OCI-LY3 (cell line): Measurements from ENCODE around the gene TRIM66.

Experiments
- H2AFZ ChIP-seq: fragments of 200-600, 300-600 bp; shearing (Covaris generic); 2 replicates; pipeline ENCODE4 v1.6.0; 2014; ENCODE audit warnings: antibody characterized with exemption, low read depth, low read length
- H3K27ac ChIP-seq: fragments of 200-600, 300-600 bp; sonication (generic); 2 replicates; pipeline ENCODE4 v1.5.1; 2014; ENCODE audit warnings: mild to moderate bottlenecking, low read length, moderate library complexity, mixed read lengths
- H3K27me3 ChIP-seq: fragments of 200-600, 300-600 bp; sonication (generic); 2 replicates; pipeline ENCODE4 v1.6.1; 2014; ENCODE audit warnings: low read depth, low read length, mixed read lengths
- H3K36me3 ChIP-seq: fragments of 200-600, 300-600 bp; sonication (generic); replicated peaks from 2 replicates; pipeline ENCODE3; 2014; ENCODE audit warnings: low read depth, low read length, mixed read lengths
- H3K4me1 ChIP-seq: fragments of 300-600, 200-600 bp; sonication (generic); 2 replicates; pipeline ENCODE4 v1.6.1; 2014; ENCODE audit warnings: low read length, mixed read lengths
- H3K4me2 ChIP-seq: fragments of 200-600, 300-600 bp; sonication (generic); 2 replicates; pipeline ENCODE4 v1.6.1; 2014; ENCODE audit warnings: low read length, mixed read lengths
- H3K4me3 ChIP-seq: fragments of 300-600, 200-600 bp; sonication (generic); 2 replicates; pipeline ENCODE4 v1.5.1; 2014; ENCODE audit warnings: antibody characterized with exemption, mild to moderate bottlenecking, low read length, moderate library complexity
- H3K79me2 ChIP-seq: fragments of 300-600, 200-600 bp; shearing (Covaris generic); 2 replicates; pipeline ENCODE4 v1.6.1; 2014; ENCODE audit warnings: mild to moderate bottlenecking, low read length, mixed read lengths
- H3K9ac ChIP-seq: fragments of 300-600, 200-600 bp; shearing (Covaris generic); 2 replicates; pipeline ENCODE4 v1.6.0; 2014; ENCODE audit warnings: mild to moderate bottlenecking, low read length, moderate library complexity
- H3K9me3 ChIP-seq: fragments of 200-600, 300-600 bp; shearing (Covaris generic); 2 replicates; pipeline ENCODE4 v1.6.1; 2014; ENCODE audit warnings: low read length, mixed read lengths; ENCODE audit not compliant: insufficient read depth
- H4K20me1 ChIP-seq: fragments of 200-600, 300-600 bp; sonication (generic); 2 replicates; pipeline ENCODE4 v1.6.1; 2016; ENCODE audit warnings: low read length, mixed read lengths; ENCODE audit not compliant: insufficient read depth
- EZH2phosphoT487 ChIP-seq: fragments of 200-600 bp; shearing (Covaris generic); IDR thresholded peaks from 2 replicates; pipeline ENCODE4 v1.6.1; 2018; ENCODE audit warnings: antibody characterized with exemption, mixed run types, low read depth
- TF ChIP-seq, protein P1 (sequence below): fragments of 200-600, 300-600 bp; sonication (generic); IDR thresholded peaks from 2 replicates; pipeline ENCODE4 v1.5.1; 2014; ENCODE audit warnings: antibody characterized with exemption, low read length, low read depth

The TRIM66 gene

DNA sequence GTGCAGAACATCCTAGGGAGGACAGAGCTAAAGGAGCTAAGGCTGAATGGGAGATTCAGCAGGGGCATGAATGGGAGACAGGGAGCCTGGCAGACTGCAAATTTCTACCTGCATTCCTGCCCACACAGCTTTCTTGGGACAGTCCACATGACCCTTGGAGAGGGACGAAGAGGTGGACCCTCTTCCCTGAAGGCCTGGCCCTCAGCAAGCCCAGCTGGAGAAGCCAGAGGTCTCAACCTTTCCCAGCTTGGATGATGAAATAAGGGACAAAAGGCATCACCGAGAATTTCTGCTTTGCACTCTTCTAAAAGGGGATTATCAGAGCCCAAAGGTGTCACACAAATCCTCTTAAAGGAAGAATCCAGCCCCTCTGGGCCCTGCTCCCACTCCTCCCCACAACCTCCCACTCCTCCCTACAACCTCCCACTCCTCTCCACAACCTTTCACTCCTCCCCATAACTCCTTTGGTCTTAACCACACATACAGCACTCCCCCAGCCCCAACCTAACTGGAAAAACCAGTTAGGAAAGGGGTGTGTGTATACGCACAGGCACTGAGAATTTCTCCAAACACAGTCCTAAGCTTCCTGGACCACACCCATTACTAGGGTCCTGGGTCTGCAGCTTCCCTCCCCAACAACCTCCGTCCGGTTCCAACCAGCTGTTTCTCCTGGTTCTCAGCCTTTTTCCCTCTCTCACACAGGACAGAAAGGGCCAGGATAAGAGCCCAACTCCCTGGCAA, 38.6 kb upstream of the TRIM66 start:
- Histone ChIP-seq H3K4me1 (peaks cover 17% of the 10 kb centered on the region), H3K4me3 (no peak overlapping the region), H3K79me2 (no peaks in the 10 kb centered on the region), H3K9ac (no peak overlapping the region), H3K4me2 (no peak overlapping the region), H4K20me1 (no peaks in the 10 kb centered on the region), H3K9me3 (no peaks in the 10 kb centered on the region), H3K27ac (no peak overlapping the region), H3K36me3 (no peaks in the 10 kb centered on the region), H2AFZ (no peak overlapping the region), H3K27me3 (peaks cover 4% of the 10 kb centered on the region; the same call in 1 of the 2 replicates)
- TF ChIP-seq EZH2phosphoT487 = no peak
- TF ChIP-seq, protein P1, sequence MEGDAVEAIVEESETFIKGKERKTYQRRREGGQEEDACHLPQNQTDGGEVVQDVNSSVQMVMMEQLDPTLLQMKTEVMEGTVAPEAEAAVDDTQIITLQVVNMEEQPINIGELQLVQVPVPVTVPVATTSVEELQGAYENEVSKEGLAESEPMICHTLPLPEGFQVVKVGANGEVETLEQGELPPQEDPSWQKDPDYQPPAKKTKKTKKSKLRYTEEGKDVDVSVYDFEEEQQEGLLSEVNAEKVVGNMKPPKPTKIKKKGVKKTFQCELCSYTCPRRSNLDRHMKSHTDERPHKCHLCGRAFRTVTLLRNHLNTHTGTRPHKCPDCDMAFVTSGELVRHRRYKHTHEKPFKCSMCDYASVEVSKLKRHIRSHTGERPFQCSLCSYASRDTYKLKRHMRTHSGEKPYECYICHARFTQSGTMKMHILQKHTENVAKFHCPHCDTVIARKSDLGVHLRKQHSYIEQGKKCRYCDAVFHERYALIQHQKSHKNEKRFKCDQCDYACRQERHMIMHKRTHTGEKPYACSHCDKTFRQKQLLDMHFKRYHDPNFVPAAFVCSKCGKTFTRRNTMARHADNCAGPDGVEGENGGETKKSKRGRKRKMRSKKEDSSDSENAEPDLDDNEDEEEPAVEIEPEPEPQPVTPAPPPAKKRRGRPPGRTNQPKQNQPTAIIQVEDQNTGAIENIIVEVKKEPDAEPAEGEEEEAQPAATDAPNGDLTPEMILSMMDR = no peak

DNA sequence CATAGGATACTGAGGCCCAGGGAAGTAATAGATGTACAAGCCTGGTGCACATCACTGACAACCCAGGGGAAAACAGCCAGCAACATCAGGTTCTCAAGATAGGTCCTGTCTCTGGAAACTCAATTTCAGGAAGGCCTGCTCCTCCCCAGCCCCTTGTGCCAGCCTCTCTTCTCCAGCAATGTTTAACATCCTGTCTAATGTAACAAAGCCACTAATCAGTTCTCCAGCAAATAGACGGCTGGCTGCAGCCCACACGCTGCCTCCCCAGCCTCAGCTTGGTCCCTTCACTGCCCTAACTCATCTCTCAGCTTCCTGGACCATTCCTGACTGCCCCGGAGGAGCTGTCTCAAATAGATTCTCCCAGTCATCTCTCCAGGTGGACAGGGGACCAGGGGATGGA, 37.9 kb upstream of the TRIM66 start:
- Histone ChIP-seq H3K36me3 (no peaks in the 10 kb centered on the region), H3K4me1 (peaks cover 17% of the 10 kb centered on the region), H3K4me2 (no peak overlapping the region), H3K9me3 (no peaks in the 10 kb centered on the region), H2AFZ (no peak overlapping the region), H4K20me1 (no peaks in the 10 kb centered on the region), H3K27ac (no peak overlapping the region), H3K79me2 (no peaks in the 10 kb centered on the region), H3K27me3 (peaks cover 4% of the 10 kb centered on the region; the same call in 1 of the 2 replicates), H3K4me3 (no peak overlapping the region), H3K9ac (no peak overlapping the region)
- TF ChIP-seq EZH2phosphoT487 = no peak
- TF ChIP-seq, protein P1 = no peak

DNA sequence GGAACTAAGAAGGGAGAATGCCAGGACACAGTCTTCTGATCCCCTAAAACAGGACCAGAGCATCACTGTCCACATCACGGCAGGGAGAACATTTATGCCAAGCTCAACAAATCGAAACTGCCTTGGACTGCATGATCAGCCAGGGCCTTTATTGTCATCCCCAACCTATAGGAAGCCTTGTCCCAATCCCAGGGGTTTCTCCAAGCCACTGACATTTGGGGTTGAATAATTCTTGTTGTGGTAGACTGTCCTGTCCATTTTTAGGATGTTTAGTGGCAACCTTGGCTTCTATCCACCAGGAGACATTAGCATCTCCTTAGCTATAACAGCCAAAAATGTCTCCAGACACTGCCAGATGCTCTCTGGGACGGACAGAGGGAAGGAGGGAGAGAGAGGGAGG, 37.3 kb upstream of the TRIM66 start:
- H3K9ac ChIP-seq = no peak overlapping the region
- no peak overlapping the region for H2AFZ ChIP-seq
- TF ChIP-seq, protein P1 = no peak
- no peak for TF ChIP-seq EZH2phosphoT487
- no peaks in the 10 kb centered on the region for H3K9me3 ChIP-seq
- no peak overlapping the region for H3K4me3 ChIP-seq
- no peaks in the 10 kb centered on the region for H3K36me3 ChIP-seq
- H3K27me3 ChIP-seq = peaks cover 4% of the 10 kb centered on the region; the same call in 1 of the 2 replicates
- no peak overlapping the region for H3K27ac ChIP-seq
- H4K20me1 ChIP-seq = no peaks in the 10 kb centered on the region
- H3K4me1 ChIP-seq = peaks cover 17% of the 10 kb centered on the region
- H3K79me2 ChIP-seq = no peaks in the 10 kb centered on the region
- H3K4me2 ChIP-seq = no peak overlapping the region

DNA sequence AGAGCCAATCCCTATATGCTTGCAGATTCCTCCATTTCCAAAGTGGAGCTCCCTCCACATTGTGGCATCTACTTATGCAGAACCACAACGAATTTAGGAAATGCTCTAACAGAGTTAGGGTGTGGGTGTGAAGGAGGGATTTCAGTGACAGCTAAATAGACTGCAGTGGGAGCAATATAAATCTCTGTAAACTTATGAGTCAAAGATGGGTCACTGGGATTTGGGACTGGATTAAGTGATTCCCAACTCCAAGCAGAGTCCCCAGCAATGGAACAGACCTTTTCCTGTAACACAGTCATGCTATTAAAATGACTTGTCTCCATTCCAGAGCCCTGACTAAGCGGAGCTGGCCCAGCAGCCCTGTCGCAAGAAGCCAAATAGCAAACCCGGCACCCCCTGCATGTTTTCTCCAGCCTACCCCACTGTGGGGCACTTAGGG, 36.8 kb upstream of the TRIM66 start:
- Histone ChIP-seq H3K27ac (no peak overlapping the region), H3K4me1 (peaks cover 17% of the 10 kb centered on the region), H3K4me2 (no peak overlapping the region), H3K4me3 (no peak overlapping the region), H4K20me1 (no peaks in the 10 kb centered on the region), H3K9me3 (no peaks in the 10 kb centered on the region), H3K79me2 (no peaks in the 10 kb centered on the region), H3K27me3 (peaks cover 4% of the 10 kb centered on the region; the same call in 1 of the 2 replicates), H3K36me3 (no peaks in the 10 kb centered on the region), H3K9ac (no peak overlapping the region), H2AFZ (no peak overlapping the region)
- TF ChIP-seq, protein P1 = no peak
- no peak for TF ChIP-seq EZH2phosphoT487
